GM21529 (cell line): ENCODE results near the gene CHST7.

Experiments
- ATAC-seq: cut with Tn5 transposase; IDR thresholded peaks from one replicate; pipeline ENCODE4 v1.9.1; 2021; ENCODE audit not compliant: unreplicated experiment

The CHST7 gene

GRCh38 chrX:46602468-46603102 lies 29.0 kb downstream of the CHST7 start:
- ATAC-seq = no peak

- ATAC-seq = no peak
These were observed 34.4 kb downstream of the CHST7 start for GRCh38 chrX:46607916-46608315.

GRCh38 chrX:46610070-46610658 lies 36.6 kb downstream of the CHST7 start:
- no peak for ATAC-seq

GRCh38 chrX:46611658-46612362 lies 38.2 kb downstream of the CHST7 start:
- ATAC-seq = no peak

- no peak for ATAC-seq
These were observed 44.3 kb downstream of the CHST7 start for GRCh38 chrX:46617906-46618305.

GRCh38 chrX:46618947-46619346 lies 45.4 kb downstream of the CHST7 start:
- no peak for ATAC-seq

- ATAC-seq = no peak
These were observed 46.9 kb downstream of the CHST7 start for GRCh38 chrX:46620505-46620904.

- ATAC-seq = no peak
These were observed 48.0 kb downstream of the CHST7 start for GRCh38 chrX:46621572-46621971.

- no peak for ATAC-seq
These were observed 50.7 kb downstream of the CHST7 start for GRCh38 chrX:46624090-46624786.

- ATAC-seq = no peak
These were observed 53.0 kb downstream of the CHST7 start for GRCh38 chrX:46626566-46626965.

- ATAC-seq = no peak
These were observed 53.5 kb downstream of the CHST7 start for GRCh38 chrX:46627062-46627461.

GRCh38 chrX:46627711-46628419 lies 54.3 kb downstream of the CHST7 start:
- ATAC-seq = peak; percentile 7

- ATAC-seq = peak; percentile 89
These were observed 55.2 kb downstream of the CHST7 start for GRCh38 chrX:46628460-46629371.

- no peak for ATAC-seq
These were observed 56.6 kb downstream of the CHST7 start for GRCh38 chrX:46630141-46630540.

GRCh38 chrX:46634577-46634976 lies 61.0 kb downstream of the CHST7 start:
- peak; percentile 44 for ATAC-seq

GRCh38 chrX:46635186-46635585 lies 61.6 kb downstream of the CHST7 start:
- no peak for ATAC-seq

GRCh38 chrX:46636223-46636622 lies 62.7 kb downstream of the CHST7 start:
- ATAC-seq = no peak

GRCh38 chrX:46637938-46638337 lies 64.4 kb downstream of the CHST7 start:
- peak; percentile 56 for ATAC-seq

- ATAC-seq = no peak
These were observed 68.6 kb downstream of the CHST7 start for GRCh38 chrX:46642145-46642544.

- ATAC-seq = peak; percentile 49
These were observed 70.1 kb downstream of the CHST7 start for GRCh38 chrX:46643636-46644035.
